LNCAP (cell line): ENCODE measurements around the gene UBQLN1.

Experiments
- TF ChIP-seq, protein P1 (sequence below): fragments of 450-650 bp; IDR thresholded peaks from 2 replicates; pipeline ENCODE4 v1.5.1; 2017; ENCODE audit warnings: mild to moderate bottlenecking

Gene UBQLN1

DNA sequence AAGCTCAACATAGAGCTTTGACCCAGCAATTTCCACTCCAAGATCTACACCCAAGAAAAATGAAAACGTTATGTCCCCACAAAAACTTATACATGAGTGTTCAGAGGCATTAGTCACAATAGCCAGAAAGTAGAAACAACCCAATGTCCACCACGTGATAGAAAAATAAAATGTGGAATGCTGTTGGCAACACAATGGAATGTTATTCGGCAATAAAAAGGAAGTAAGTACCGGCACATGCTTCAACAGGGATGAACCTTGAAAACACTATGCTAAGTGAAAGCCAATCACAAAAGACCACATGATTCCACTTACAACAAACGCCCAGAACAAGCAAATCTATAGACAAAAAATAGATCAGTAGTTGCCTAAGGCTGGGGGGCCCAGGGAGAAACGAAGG, 6.0 kb downstream of the UBQLN1 start:
- TF ChIP-seq, protein P1, sequence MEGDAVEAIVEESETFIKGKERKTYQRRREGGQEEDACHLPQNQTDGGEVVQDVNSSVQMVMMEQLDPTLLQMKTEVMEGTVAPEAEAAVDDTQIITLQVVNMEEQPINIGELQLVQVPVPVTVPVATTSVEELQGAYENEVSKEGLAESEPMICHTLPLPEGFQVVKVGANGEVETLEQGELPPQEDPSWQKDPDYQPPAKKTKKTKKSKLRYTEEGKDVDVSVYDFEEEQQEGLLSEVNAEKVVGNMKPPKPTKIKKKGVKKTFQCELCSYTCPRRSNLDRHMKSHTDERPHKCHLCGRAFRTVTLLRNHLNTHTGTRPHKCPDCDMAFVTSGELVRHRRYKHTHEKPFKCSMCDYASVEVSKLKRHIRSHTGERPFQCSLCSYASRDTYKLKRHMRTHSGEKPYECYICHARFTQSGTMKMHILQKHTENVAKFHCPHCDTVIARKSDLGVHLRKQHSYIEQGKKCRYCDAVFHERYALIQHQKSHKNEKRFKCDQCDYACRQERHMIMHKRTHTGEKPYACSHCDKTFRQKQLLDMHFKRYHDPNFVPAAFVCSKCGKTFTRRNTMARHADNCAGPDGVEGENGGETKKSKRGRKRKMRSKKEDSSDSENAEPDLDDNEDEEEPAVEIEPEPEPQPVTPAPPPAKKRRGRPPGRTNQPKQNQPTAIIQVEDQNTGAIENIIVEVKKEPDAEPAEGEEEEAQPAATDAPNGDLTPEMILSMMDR, result no peak

GRCh38 chr9:83701286-83701685, 6.5 kb downstream of the UBQLN1 start:
- TF ChIP-seq, protein P1, result no peak

- TF ChIP-seq, protein P1, result no peak
Measured at GRCh38 chr9:83699615-83700014, 8.1 kb downstream of the UBQLN1 start.

DNA sequence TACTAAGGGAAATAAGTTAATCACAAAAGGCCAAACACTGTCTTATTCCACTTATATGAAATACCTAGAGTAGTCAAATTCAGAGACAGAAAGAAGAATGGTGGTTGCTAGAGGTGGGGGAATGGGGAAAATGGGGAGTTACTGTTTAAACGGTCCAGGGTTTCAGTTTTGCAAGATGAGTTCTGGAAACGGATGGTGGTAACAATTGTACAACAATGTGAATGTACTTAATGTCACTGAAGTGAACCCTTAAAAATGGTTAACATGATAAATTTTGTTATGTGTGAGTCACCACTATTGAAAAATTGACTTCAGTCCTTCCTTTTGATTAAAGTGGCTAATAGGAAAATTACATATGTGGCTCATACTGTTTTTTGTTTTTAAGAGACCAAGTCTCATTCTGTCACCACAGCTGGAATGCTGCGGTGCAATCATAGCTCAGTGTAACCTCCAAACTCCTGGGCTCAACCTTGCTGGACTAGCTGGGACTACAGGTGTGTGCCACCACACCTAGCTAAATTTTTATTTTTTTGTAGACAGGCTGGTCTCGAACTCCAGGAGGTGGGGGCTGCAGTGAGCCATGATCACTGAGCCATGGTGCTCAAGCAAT, 8.7 kb downstream of the UBQLN1 start:
- TF ChIP-seq, protein P1, result no peak

DNA sequence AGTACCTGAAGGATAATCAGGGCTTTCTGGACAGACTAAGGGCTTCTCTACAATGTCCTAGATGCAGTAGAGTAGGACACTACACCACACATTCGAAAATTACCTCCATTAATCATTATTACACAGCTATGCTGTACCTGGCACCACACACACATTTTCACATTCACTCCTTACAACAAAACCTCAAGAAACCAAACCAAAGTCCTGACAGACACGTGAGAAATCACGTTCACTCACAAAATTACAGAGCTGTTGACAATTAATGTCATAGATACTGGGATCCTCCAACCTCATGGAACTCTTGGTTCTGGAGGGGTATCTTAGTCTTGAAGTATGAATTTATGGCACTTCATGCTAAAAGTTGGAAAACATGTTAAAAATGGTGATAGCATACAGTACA, 16.3 kb downstream of the UBQLN1 start:
- TF ChIP-seq, protein P1, result no peak

DNA sequence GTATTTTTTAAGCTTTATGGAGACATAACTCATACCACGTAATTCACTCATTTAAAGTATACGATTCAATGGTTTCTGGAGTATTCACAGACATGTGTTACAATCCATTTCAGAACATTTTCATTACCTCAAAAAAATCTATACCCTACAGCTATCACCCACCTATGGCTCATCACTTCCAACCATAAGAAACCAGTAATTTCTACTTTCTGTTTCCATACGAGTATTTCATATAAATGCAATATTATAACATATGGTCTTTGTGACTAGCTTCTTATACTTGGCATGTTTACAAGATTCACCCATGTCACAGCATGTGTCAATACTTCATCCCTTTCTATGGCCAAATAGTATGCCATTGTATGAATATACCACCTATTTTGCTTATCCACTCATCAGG, 18.8 kb downstream of the UBQLN1 start:
- TF ChIP-seq, protein P1, result no peak

DNA sequence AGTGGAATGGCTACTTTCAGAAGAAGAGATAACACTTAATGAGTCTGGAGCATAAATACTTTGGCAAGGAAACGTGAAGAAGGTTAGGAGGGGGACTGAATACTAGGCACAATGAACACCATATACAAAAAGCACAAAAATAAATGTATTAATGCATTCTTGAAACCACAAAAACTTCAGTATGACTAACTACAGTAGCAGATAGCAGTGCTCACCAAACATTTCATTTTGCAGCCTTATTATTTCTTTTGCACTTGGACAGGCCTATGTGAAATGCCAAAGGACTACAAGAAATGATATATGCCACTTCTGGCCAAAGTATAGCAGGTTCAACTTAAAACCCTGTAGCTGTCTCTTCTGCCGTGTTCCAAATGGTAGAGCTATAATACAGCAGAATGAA, 26.3 kb downstream of the UBQLN1 start:
- TF ChIP-seq, protein P1, result no peak

- TF ChIP-seq, protein P1, result no peak
Measured at GRCh38 chr9:83680233-83680632, 27.5 kb downstream of the UBQLN1 start.
